K562 (cell line): ENCODE measurements around the gene PEX6.

Source experiments
- NUFIP1 ChIP-seq: fragments of 450-650 bp; IDR thresholded peaks from 2 replicates; pipeline ENCODE4 v1.6.1; 2018; ENCODE audit not compliant: partially characterized antibody
- TCF3 ChIP-seq: sonication (generic); formaldehyde crosslinking; IDR thresholded peaks from 2 replicates; pipeline ENCODE4 v1.4.0; 2020; ENCODE audit warnings: mild to moderate bottlenecking, missing genetic modification reagents
- TEAD4 ChIP-seq, 2 experiments: sonication (generic) in 1 of 2; formaldehyde crosslinking in 1 of 2; IDR thresholded peaks; 2 replicates each; pipeline versions ENCODE4 v1.6.1 to v1.8.0; 2012 to 2022; ENCODE audit warnings: borderline replicate concordance in 1 of 2, inconsistent platforms in 1 of 2, low read length in 1 of 2, mild to moderate bottlenecking in 1 of 2, missing genetic modification reagents in 1 of 2

DNA sequence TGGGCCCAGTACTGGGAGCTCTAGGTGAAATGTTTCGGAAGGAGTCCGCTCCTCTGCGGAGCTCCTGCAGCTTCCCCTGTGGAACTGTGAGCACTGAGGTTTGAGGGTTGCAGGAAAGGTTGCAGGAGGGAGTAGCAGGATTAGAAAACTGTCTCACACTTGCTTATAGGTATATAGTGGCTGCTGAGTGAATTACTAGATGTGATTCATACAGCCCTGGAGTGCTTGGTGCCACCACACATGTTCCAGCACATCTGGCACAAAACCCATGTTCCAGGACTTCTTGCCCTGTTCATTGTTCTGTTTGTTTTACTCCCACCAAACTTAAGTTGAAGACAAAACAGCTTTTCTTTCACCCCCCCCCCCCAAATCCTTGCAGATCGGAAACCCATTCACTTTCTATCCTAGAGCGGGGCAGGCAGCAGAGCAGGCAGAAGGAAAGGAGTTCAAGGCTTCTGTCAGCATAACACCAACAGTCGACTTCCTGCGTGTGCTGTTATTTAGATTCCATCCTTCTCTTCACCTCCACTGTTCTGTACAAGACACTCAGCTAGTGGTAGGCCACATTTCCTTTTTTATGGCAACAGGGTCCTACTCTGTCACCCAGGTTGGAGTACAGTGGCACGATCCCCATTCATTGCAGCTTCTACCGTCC is 669 bp upstream of the PEX6 start:
- TF ChIP-seq TEAD4 (IDR thresholded peaks at IDR 0.05; ENCODE audit: low read length) (no peak), TEAD4 (CRISPR knock-in tag; IDR thresholded peaks at IDR 0.05; ENCODE audit: borderline replicate concordance) (no peak), NUFIP1 (no peak), TCF3 (no peak)
